ENCODE results near the gene LSM10. TPM values are rescaled to one million over a fixed set of nuclear protein-coding genes. Genes with fewer than 3 reads are reported as not detected.

LSM10 gene
- total and polyA plus RNA-seq, 2 of the 4 experiments (the other 2 are of a cell fraction), result 11.7 to 78.9 TPM

DNA sequence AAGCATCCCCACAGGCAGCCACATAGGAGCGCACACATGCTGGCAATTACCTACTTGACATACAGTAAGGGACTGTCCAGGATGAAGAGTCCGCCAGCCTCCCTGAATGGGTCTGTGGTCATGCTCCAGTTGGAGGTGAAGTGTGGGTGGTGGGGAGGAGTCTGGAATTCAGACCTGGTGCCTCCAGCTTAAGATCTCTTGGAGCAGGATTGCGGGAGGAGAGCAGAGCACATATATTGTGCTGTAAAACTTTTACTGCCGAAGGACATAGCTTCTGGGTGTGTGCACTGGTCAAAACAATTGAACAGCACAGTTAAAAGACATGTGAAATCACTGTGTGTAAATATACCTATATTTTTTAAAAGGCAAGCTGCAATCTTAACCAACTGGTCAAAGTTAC lies 29.9 kb downstream of the LSM10 start:
- no peak overlapping the region for H3K4ac ChIP-seq (ENCODE audit: low read depth, low read length)
- no peak overlapping the region for H3K27ac ChIP-seq (ENCODE audit: insufficient read depth, low read length)
- no peak overlapping the region for H2BK20ac ChIP-seq (ENCODE audit: low read depth, low read length)
- no peak overlapping the region; the same call in 1 of the 2 replicates for H3K56ac ChIP-seq (ENCODE audit: extremely low read depth, insufficient read depth, low read length)
- H3K9ac ChIP-seq (ENCODE audit: low read depth, low read length), result no peak overlapping the region
- no peaks in the 10 kb centered on the region for H3K9me3 ChIP-seq (ENCODE audit: control insufficient read depth, insufficient read depth, low read length)
- H2AFZ ChIP-seq (replicated peaks; ENCODE audit: low read length, poor library complexity), result no peak overlapping the region
- no peak overlapping the region for H2AK9ac ChIP-seq (replicated peaks; ENCODE audit: low read depth, low read length, poor library complexity)
- no peak overlapping the region for H2AK5ac ChIP-seq (ENCODE audit: low read depth, low read length)
- dilution Hi-C loops (cut with HindIII; ENCODE audit: low sequenced_read_pairs, unreplicated experiment), result no loop called here
- peaks cover 10% of the 10 kb centered on the region; the same call in 1 of the 2 replicates for H4K20me1 ChIP-seq (ENCODE audit: insufficient read depth, low read length)
- TF ChIP-seq, protein P1, sequence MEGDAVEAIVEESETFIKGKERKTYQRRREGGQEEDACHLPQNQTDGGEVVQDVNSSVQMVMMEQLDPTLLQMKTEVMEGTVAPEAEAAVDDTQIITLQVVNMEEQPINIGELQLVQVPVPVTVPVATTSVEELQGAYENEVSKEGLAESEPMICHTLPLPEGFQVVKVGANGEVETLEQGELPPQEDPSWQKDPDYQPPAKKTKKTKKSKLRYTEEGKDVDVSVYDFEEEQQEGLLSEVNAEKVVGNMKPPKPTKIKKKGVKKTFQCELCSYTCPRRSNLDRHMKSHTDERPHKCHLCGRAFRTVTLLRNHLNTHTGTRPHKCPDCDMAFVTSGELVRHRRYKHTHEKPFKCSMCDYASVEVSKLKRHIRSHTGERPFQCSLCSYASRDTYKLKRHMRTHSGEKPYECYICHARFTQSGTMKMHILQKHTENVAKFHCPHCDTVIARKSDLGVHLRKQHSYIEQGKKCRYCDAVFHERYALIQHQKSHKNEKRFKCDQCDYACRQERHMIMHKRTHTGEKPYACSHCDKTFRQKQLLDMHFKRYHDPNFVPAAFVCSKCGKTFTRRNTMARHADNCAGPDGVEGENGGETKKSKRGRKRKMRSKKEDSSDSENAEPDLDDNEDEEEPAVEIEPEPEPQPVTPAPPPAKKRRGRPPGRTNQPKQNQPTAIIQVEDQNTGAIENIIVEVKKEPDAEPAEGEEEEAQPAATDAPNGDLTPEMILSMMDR (conservative IDR thresholded peaks at IDR 0.05; ENCODE audit: low read depth, low read length), result no peak
- TF ChIP-seq, protein P2, sequence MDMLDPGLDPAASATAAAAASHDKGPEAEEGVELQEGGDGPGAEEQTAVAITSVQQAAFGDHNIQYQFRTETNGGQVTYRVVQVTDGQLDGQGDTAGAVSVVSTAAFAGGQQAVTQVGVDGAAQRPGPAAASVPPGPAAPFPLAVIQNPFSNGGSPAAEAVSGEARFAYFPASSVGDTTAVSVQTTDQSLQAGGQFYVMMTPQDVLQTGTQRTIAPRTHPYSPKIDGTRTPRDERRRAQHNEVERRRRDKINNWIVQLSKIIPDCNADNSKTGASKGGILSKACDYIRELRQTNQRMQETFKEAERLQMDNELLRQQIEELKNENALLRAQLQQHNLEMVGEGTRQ (IDR thresholded peaks at IDR 0.05; ENCODE audit: low read depth, low read length), result no peak
- TF ChIP-seq NFE2L2 (IDR thresholded peaks at IDR 0.05; ENCODE audit: low read depth, low read length) (no peak), CHD1 (IDR thresholded peaks at IDR 0.05; ENCODE audit: low read depth, low read length) (no peak), RAD21 (IDR thresholded peaks at IDR 0.05; ENCODE audit: low read length) (no peak), MAZ (IDR thresholded peaks at IDR 0.05; ENCODE audit: borderline replicate concordance, low read depth, low read length) (no peak), RCOR1 (IDR thresholded peaks at IDR 0.05; ENCODE audit: insufficient replicate concordance, low read length) (no peak), RFX5 (IDR thresholded peaks at IDR 0.05; ENCODE audit: low read depth, low read length) (no peak), POLR2A (IDR thresholded peaks at IDR 0.05; ENCODE audit: low read depth, low read length) (no peak), MAFK (IDR thresholded peaks at IDR 0.05; ENCODE audit: low read depth, low read length) (no peak), FOS (IDR thresholded peaks at IDR 0.05; ENCODE audit: low read depth, low read length) (no peak)
- TF ChIP-seq, protein P3, sequence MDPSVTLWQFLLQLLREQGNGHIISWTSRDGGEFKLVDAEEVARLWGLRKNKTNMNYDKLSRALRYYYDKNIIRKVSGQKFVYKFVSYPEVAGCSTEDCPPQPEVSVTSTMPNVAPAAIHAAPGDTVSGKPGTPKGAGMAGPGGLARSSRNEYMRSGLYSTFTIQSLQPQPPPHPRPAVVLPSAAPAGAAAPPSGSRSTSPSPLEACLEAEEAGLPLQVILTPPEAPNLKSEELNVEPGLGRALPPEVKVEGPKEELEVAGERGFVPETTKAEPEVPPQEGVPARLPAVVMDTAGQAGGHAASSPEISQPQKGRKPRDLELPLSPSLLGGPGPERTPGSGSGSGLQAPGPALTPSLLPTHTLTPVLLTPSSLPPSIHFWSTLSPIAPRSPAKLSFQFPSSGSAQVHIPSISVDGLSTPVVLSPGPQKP (IDR thresholded peaks at IDR 0.05; ENCODE audit: borderline replicate concordance, low read depth, low read length), result no peak
- no peak overlapping the region for H3K4me2 ChIP-seq (ENCODE audit: low read depth, low read length)
- no peak overlapping the region for H3K4me3 ChIP-seq (ENCODE audit: insufficient read depth, low read depth, low read length)
- peaks cover 13% of the 10 kb centered on the region for H3K36me3 ChIP-seq (ENCODE audit: control insufficient read depth, insufficient read depth, low read length)
- ATAC-seq (ENCODE audit: low read depth) (no peak), DNase-seq (no peak)
- H2BK5ac ChIP-seq (ENCODE audit: low read depth, low read length, poor library complexity, severe bottlenecking), result no peak overlapping the region
- POLR2A ChIA-PET (ENCODE audit: unreplicated experiment), result no interaction called here
- no peak overlapping the region for H3K18ac ChIP-seq (ENCODE audit: low read depth, low read length)
- peaks cover 6 to 76% of the 10 kb centered on the region in 2 experiments; a peak in 3 of 4 replicates for H3K79me1 ChIP-seq (ENCODE audit: low read depth in 1 of 2, low read length in 2 of 2)
- H3K14ac ChIP-seq (replicated peaks; ENCODE audit: low read depth, low read length), result no peak overlapping the region
- H3K4me1 ChIP-seq (ENCODE audit: control insufficient read depth, insufficient read depth, low read length), result peaks cover 18% of the 10 kb centered on the region
- CTCF ChIA-PET, result interaction anchor here (0.8 to 2.3 kb wide), 5 partner anchors 17 to 218 kb away, joined by 3 to 15 read pairs (median 5); partner anchors contain the start of gene TRAPPC3
- no peaks in the 10 kb centered on the region for H3K27me3 ChIP-seq (ENCODE audit: control insufficient read depth, insufficient read depth, low read length)
- H4K91ac ChIP-seq (ENCODE audit: insufficient read depth, low read depth, low read length), result no peak overlapping the region
- no peak overlapping the region for H2BK15ac ChIP-seq (ENCODE audit: low read depth, low read length)
- no peak overlapping the region for H2BK120ac ChIP-seq (ENCODE audit: low read depth, low read length)
- WGBS, 2 experiments (ENCODE audit: extremely low coverage in 2 of 2, insufficient read length in 1 of 2), result 100% methylated on average over 1 of the region's 4 CpGs; no CpG with 5 or more reads in 1 of the 2 experiments
- no TSS peak for BruUV-seq (replicated peaks)
- peaks cover 20% of the 10 kb centered on the region for H3K9me1 ChIP-seq (ENCODE audit: insufficient read depth, low read length)
- intact Hi-C loops (cut with micrococcal nuclease), result loop anchor here (2.0 to 5.0 kb wide), 2 partner anchors 15 to 45 kb away; partner anchors contain the start of gene EVA1B
- no peak overlapping the region for H4K5ac ChIP-seq (ENCODE audit: low read depth, low read length)
- in situ Hi-C loops (cut with MboI; ENCODE audit: low sequenced_read_pairs), result no loop called here
- no peak overlapping the region for H3K23ac ChIP-seq (ENCODE audit: low read depth, low read length)
- H4K8ac ChIP-seq (ENCODE audit: low read depth in 2 of 2, low read length in 2 of 2), result no peak overlapping the region
